Mammary epithelial cell (primary cell): ENCODE data around the gene CCDC85C.

Experiments
- EZH2 ChIP-seq: IDR thresholded peaks from 2 replicates; pipeline ENCODE4 v1.6.1; 2012; ENCODE audit warnings: low read length, inconsistent platforms, borderline replicate concordance
- TF ChIP-seq, protein P1 (sequence below), 2 donors: IDR thresholded peaks in 1 of 2; conservative IDR thresholded peaks in 1 of 2; 2 replicates each; pipeline ENCODE4 v1.5.1; 2011 to 2012; ENCODE audit warnings: inconsistent platforms in 2 of 2, low read length in 2 of 2, mild to moderate bottlenecking in 2 of 2, control low read depth in 1 of 2, low read depth in 1 of 2; ENCODE audit not compliant: insufficient read depth in 1 of 2; ENCODE audit errors: extremely low read depth in 1 of 2

DNA sequence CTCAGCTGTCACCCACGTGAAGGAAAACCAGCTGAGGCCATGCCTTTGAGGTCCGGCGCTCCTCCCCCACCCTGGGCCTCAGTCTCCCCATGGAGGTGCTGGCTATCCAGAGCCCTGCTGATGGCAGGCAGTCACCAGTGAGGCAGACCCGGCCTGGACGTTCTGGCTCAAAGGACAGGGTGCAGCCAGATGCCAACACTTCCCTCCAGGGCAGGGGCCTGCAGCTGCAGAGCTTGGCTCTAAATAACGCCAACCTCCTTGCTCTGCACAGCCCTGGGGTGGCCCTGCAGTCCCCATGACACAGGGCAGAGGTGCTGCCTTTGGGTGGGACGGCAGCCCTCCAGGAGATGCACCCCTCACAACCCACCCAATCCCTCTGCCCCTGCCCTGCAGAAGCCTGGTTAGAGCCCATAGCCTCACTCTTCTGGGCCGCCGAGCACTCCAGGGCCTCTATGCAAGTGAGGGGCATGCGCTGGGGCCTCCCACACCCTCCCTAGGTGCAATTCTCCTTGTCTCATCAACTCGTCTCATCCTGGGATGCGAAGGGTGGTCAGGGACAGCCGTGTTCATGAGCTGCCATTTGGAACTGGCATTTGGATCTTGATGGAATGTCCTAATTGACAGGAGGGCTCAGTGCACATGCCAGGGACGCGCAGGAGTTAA is 30.4 kb downstream of the CCDC85C start:
- TF ChIP-seq, protein P1, sequence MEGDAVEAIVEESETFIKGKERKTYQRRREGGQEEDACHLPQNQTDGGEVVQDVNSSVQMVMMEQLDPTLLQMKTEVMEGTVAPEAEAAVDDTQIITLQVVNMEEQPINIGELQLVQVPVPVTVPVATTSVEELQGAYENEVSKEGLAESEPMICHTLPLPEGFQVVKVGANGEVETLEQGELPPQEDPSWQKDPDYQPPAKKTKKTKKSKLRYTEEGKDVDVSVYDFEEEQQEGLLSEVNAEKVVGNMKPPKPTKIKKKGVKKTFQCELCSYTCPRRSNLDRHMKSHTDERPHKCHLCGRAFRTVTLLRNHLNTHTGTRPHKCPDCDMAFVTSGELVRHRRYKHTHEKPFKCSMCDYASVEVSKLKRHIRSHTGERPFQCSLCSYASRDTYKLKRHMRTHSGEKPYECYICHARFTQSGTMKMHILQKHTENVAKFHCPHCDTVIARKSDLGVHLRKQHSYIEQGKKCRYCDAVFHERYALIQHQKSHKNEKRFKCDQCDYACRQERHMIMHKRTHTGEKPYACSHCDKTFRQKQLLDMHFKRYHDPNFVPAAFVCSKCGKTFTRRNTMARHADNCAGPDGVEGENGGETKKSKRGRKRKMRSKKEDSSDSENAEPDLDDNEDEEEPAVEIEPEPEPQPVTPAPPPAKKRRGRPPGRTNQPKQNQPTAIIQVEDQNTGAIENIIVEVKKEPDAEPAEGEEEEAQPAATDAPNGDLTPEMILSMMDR (conservative IDR thresholded peaks at IDR 0.05 in 1 of 2, IDR thresholded peaks at IDR 0.05 in 1 of 2; ENCODE audit: extremely low read depth in 1 of 2, insufficient read depth in 1 of 2, low read depth in 1 of 2, low read length in 2 of 2) = no peak
- TF ChIP-seq EZH2 = no peak
